K562 (cell line): ENCODE data around the gene GMIP. TPM values are rescaled to one million over a fixed set of nuclear protein-coding genes. Genes with fewer than 3 reads are reported as not detected.

Experiments
- GABPA ChIP-seq: fragments of 200-800 bp; sonication (Bioruptor generic); conservative IDR thresholded peaks from 2 replicates; pipeline ENCODE4 v1.6.1; 2016; ENCODE audit warnings: low read depth, missing genetic modification characterization, missing compliant biosample characterization
- GATAD2B ChIP-seq: fragments of 450-650 bp; IDR thresholded peaks from 2 replicates; pipeline ENCODE4 v1.6.1; 2017; ENCODE audit warnings: mild to moderate bottlenecking, borderline replicate concordance
- LCOR ChIP-seq: sonication (generic); formaldehyde crosslinking; IDR thresholded peaks from 2 replicates; pipeline ENCODE4 v1.8.0; 2022; ENCODE audit warnings: mild to moderate bottlenecking, missing genetic modification reagents
- RFX7 ChIP-seq: fragments of 250-450 bp; sonication (Bioruptor Pico); IDR thresholded peaks from 2 replicates; pipeline ENCODE4 v1.5.1; 2021; ENCODE audit warnings: mild to moderate bottlenecking
- SAP30 ChIP-seq: fragments of 200-600 bp; sonication (generic); IDR thresholded peaks from 2 replicates; pipeline ENCODE4 v1.6.1; 2012; ENCODE audit warnings: borderline replicate concordance, low read depth, mild to moderate bottlenecking, moderate library complexity, low read length, control low read depth, inconsistent platforms; ENCODE audit not compliant: insufficient read depth, poor library complexity, severe bottlenecking
- ZNF143 ChIP-seq: sonication (generic); formaldehyde crosslinking; IDR thresholded peaks from 2 replicates; pipeline ENCODE4 v1.9.0; 2022; ENCODE audit warnings: mild to moderate bottlenecking, missing genetic modification reagents
- ZNF217 ChIP-seq: sonication (generic); formaldehyde crosslinking; IDR thresholded peaks from 2 replicates; pipeline ENCODE4 v1.8.0; 2022; ENCODE audit warnings: mild to moderate bottlenecking, missing genetic modification reagents
- ZNF316 ChIP-seq: fragments of 450-650 bp; IDR thresholded peaks from 2 replicates; pipeline ENCODE4 v1.6.1; 2016
- ZNF76 ChIP-seq: fragments of 250-450 bp; sonication (Bioruptor Pico); IDR thresholded peaks from 2 replicates; pipeline ENCODE4 v1.4.0; 2020; ENCODE audit warnings: mild to moderate bottlenecking, moderate library complexity, borderline replicate concordance
- polyA plus RNA-seq, 8 experiments: library from polyadenylated mRNA; depleted of rRNA in 4 of 8; stranded (reverse) in 5 of 8; unstranded in 3 of 8; fragments of >200 nt; fragmentation: Nextera tagmentation in 2 of 8; fragmentation: Illumina TruSeq in 1 of 8; extraction: Ambion mirVana in 2 of 8; extraction: Trizol in 1 of 8; gene quantifications; 2 replicates each; pipeline versions ENCODE4 v1.2.1 to v1.2.3, GENCODE V29; 2011 to 2014; ENCODE audit warnings: inconsistent platforms in 1 of 8, missing spikeins in 1 of 8
- total RNA-seq, 7 experiments: library from RNA; depleted of rRNA in 6 of 7; stranded (reverse); fragments of >200 nt in 6 of 7; fragmentation: Illumina TruSeq in 2 of 7; extraction: Trizol in 2 of 7; gene quantifications; 2 replicates each; pipeline versions ENCODE4 v1.2.1 to v1.2.3, GENCODE V29; 2011 to 2021; ENCODE audit warnings: low replicate concordance in 1 of 7
- TF ChIP-seq, protein P1 (sequence below): IDR thresholded peaks from 3 replicates; pipeline ENCODE4 v1.6.1; 2011; ENCODE audit warnings: borderline replicate concordance, mild to moderate bottlenecking, moderate library complexity; ENCODE audit not compliant: insufficient read length; ENCODE audit errors: extremely low read depth
- TF ChIP-seq, protein P2 (sequence below), 2 experiments: fragments of 450-650 bp; IDR thresholded peaks; 2 replicates each; pipeline ENCODE4 v1.6.1; 2018; ENCODE audit warnings: mild to moderate bottlenecking in 2 of 2, low read depth in 1 of 2; ENCODE audit not compliant: partially characterized antibody in 2 of 2
- TF ChIP-seq, protein P3 (sequence below): sonication (generic); formaldehyde crosslinking; IDR thresholded peaks from 2 replicates; pipeline ENCODE4 v1.8.1; 2023; ENCODE audit warnings: mild to moderate bottlenecking, missing genetic modification reagents
- TF ChIP-seq, protein P4 (sequence below): fragments of 450-650 bp; formaldehyde crosslinking; IDR thresholded peaks from 2 replicates; pipeline ENCODE4 v1.4.0; 2022; ENCODE audit warnings: missing genetic modification characterization
- TF ChIP-seq, protein P5 (sequence below): sonication (generic); formaldehyde crosslinking; IDR thresholded peaks from 2 replicates; pipeline ENCODE4 v1.8.1; 2023; ENCODE audit warnings: mild to moderate bottlenecking, missing genetic modification reagents

Gene GMIP
- total and polyA plus RNA-seq, 9 of the 15 experiments (the other 6 are each of a cell fraction or from before 2014, with no cell fraction given) = 0.14 to 15.8 (median 3.2) TPM

DNA sequence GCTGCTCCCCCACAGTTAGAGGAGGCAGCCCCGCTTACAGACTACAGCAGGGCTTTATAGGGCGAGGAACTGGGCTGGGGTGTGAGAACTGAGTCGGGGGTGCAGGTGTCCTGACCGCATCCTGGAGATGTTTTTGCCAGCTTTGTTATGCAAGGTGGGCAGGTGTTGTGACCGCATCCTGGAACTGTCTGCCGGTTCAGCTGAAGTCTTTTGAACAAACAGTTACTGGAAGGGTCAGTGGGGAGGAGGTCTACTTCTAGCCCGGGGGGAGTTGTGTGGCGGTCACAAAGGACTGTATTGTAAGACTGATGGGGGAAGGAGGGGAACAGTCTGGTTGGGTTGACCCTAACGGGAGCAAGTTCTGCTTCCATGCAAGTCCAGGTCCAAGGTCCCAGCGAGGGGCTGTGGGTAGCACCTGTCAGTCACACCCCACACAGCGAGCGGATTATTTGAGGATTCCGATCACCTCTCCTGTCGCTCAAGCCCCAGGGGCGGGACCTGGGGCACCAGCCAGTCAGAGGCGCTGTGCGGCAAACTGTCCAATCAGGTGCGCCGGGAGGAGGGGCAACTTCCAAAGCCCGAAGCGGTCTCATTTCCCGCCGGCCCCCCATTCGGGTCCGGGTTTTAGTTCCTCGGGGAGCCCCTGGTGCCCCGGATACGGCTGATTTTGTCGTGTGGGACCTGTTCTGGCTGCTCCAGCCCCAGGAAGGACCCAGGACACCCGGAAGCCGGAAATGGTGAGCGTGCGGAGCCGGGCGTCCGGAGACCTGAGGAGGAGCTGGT is 25.0 kb upstream of the GMIP start, which contains the start of gene ZNF101 (continued):
- TF ChIP-seq SAP30 (no peak), ZNF143 (no peak), LCOR (CRISPR knock-in tag) (no peak), ZNF217 (CRISPR knock-in tag) (no peak), GABPA (tag) (peak; percentile 89), ZNF76 (CRISPR knock-in tag) (no peak), ZNF316 (no peak), GATAD2B (no peak), RFX7 (no peak)
- TF ChIP-seq, protein P1, sequence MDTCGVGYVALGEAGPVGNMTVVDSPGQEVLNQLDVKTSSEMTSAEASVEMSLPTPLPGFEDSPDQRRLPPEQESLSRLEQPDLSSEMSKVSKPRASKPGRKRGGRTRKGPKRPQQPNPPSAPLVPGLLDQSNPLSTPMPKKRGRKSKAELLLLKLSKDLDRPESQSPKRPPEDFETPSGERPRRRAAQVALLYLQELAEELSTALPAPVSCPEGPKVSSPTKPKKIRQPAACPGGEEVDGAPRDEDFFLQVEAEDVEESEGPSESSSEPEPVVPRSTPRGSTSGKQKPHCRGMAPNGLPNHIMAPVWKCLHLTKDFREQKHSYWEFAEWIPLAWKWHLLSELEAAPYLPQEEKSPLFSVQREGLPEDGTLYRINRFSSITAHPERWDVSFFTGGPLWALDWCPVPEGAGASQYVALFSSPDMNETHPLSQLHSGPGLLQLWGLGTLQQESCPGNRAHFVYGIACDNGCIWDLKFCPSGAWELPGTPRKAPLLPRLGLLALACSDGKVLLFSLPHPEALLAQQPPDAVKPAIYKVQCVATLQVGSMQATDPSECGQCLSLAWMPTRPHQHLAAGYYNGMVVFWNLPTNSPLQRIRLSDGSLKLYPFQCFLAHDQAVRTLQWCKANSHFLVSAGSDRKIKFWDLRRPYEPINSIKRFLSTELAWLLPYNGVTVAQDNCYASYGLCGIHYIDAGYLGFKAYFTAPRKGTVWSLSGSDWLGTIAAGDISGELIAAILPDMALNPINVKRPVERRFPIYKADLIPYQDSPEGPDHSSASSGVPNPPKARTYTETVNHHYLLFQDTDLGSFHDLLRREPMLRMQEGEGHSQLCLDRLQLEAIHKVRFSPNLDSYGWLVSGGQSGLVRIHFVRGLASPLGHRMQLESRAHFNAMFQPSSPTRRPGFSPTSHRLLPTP = no peak
- TF ChIP-seq, protein P2, sequence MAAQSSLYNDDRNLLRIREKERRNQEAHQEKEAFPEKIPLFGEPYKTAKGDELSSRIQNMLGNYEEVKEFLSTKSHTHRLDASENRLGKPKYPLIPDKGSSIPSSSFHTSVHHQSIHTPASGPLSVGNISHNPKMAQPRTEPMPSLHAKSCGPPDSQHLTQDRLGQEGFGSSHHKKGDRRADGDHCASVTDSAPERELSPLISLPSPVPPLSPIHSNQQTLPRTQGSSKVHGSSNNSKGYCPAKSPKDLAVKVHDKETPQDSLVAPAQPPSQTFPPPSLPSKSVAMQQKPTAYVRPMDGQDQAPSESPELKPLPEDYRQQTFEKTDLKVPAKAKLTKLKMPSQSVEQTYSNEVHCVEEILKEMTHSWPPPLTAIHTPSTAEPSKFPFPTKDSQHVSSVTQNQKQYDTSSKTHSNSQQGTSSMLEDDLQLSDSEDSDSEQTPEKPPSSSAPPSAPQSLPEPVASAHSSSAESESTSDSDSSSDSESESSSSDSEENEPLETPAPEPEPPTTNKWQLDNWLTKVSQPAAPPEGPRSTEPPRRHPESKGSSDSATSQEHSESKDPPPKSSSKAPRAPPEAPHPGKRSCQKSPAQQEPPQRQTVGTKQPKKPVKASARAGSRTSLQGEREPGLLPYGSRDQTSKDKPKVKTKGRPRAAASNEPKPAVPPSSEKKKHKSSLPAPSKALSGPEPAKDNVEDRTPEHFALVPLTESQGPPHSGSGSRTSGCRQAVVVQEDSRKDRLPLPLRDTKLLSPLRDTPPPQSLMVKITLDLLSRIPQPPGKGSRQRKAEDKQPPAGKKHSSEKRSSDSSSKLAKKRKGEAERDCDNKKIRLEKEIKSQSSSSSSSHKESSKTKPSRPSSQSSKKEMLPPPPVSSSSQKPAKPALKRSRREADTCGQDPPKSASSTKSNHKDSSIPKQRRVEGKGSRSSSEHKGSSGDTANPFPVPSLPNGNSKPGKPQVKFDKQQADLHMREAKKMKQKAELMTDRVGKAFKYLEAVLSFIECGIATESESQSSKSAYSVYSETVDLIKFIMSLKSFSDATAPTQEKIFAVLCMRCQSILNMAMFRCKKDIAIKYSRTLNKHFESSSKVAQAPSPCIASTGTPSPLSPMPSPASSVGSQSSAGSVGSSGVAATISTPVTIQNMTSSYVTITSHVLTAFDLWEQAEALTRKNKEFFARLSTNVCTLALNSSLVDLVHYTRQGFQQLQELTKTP (IDR thresholded peaks at IDR 0.05; ENCODE audit: low read depth in 1 of 2, partially characterized antibody in 2 of 2) = no peak
- TF ChIP-seq, protein P3, sequence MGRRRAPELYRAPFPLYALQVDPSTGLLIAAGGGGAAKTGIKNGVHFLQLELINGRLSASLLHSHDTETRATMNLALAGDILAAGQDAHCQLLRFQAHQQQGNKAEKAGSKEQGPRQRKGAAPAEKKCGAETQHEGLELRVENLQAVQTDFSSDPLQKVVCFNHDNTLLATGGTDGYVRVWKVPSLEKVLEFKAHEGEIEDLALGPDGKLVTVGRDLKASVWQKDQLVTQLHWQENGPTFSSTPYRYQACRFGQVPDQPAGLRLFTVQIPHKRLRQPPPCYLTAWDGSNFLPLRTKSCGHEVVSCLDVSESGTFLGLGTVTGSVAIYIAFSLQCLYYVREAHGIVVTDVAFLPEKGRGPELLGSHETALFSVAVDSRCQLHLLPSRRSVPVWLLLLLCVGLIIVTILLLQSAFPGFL (CRISPR knock-in tag) = no peak
- TF ChIP-seq, protein P4, sequence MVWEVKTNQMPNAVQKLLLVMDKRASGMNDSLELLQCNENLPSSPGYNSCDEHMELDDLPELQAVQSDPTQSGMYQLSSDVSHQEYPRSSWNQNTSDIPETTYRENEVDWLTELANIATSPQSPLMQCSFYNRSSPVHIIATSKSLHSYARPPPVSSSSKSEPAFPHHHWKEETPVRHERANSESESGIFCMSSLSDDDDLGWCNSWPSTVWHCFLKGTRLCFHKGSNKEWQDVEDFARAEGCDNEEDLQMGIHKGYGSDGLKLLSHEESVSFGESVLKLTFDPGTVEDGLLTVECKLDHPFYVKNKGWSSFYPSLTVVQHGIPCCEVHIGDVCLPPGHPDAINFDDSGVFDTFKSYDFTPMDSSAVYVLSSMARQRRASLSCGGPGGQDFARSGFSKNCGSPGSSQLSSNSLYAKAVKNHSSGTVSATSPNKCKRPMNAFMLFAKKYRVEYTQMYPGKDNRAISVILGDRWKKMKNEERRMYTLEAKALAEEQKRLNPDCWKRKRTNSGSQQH (CRISPR knock-in tag) = no peak
- TF ChIP-seq, protein P5, sequence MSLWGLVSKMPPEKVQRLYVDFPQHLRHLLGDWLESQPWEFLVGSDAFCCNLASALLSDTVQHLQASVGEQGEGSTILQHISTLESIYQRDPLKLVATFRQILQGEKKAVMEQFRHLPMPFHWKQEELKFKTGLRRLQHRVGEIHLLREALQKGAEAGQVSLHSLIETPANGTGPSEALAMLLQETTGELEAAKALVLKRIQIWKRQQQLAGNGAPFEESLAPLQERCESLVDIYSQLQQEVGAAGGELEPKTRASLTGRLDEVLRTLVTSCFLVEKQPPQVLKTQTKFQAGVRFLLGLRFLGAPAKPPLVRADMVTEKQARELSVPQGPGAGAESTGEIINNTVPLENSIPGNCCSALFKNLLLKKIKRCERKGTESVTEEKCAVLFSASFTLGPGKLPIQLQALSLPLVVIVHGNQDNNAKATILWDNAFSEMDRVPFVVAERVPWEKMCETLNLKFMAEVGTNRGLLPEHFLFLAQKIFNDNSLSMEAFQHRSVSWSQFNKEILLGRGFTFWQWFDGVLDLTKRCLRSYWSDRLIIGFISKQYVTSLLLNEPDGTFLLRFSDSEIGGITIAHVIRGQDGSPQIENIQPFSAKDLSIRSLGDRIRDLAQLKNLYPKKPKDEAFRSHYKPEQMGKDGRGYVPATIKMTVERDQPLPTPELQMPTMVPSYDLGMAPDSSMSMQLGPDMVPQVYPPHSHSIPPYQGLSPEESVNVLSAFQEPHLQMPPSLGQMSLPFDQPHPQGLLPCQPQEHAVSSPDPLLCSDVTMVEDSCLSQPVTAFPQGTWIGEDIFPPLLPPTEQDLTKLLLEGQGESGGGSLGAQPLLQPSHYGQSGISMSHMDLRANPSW (CRISPR knock-in tag) = no peak
